Kidney (tissue), 14 donors: Measurements from ENCODE around the gene ARL15. TPM values are rescaled to one million over a fixed set of nuclear protein-coding genes. Genes with fewer than 3 reads are reported as not detected.
A peak's percentile ranks its signal among the peaks of the same experiment; 100 is the strongest.

Experiments used
- DNase-seq, 5 donors: peaks; one replicate each; pipeline ENCODE4 v3.0.0-alpha.2; 2013 to 2020
- FAIRE-seq: peaks from 2 replicates; lab custom pipeline; 2012; peaks lifted over from hg19 to GRCh38; lab: Jason Lieb, UNC
- H3K27ac ChIP-seq, 2 donors: one replicate each; pipeline ENCODE4 v1.7.0; 2013; ENCODE audit warnings: low read depth in 2 of 2, low read length in 2 of 2, inconsistent platforms in 1 of 2
- H3K27me3 ChIP-seq: one replicate; pipeline ENCODE4 v1.7.1; 2013; ENCODE audit warnings: low read length, inconsistent platforms; ENCODE audit not compliant: control insufficient read depth, insufficient read depth
- H3K36me3 ChIP-seq, 3 donors: one replicate each; pipeline versions ENCODE4 v1.7.0 to v1.7.1; 2013; ENCODE audit warnings: low read length in 3 of 3, control low read depth in 1 of 3, inconsistent platforms in 1 of 3; ENCODE audit not compliant: insufficient read depth in 3 of 3, control insufficient read depth in 2 of 3
- H3K4me1 ChIP-seq, 3 donors: one replicate each; pipeline versions ENCODE4 v1.7.0 to v1.7.1; 2013; ENCODE audit warnings: low read length in 3 of 3, inconsistent platforms in 1 of 3, low read depth in 1 of 3; ENCODE audit not compliant: control insufficient read depth in 2 of 3, insufficient read depth in 2 of 3
- H3K4me3 ChIP-seq, 3 donors: one replicate each; pipeline versions ENCODE4 v1.7.0 to v1.8.1; 2013; ENCODE audit warnings: low read length in 3 of 3, control low read depth in 1 of 3, inconsistent platforms in 1 of 3
- H3K9ac ChIP-seq, 3 donors: one replicate each; pipeline versions ENCODE4 v1.7.0 to v1.7.1; 2013; ENCODE audit warnings: low read length in 3 of 3, control low read depth in 1 of 3, inconsistent platforms in 1 of 3
- H3K9me3 ChIP-seq, 3 donors: one replicate each; pipeline versions ENCODE4 v1.7.0 to v1.7.1; 2013; ENCODE audit warnings: low read length in 3 of 3, control low read depth in 1 of 3, inconsistent platforms in 1 of 3; ENCODE audit not compliant: control insufficient read depth in 2 of 3, insufficient read depth in 1 of 3
- CTCF ChIP-seq: IDR thresholded peaks from 3 replicates; pipeline ENCODE4 v1.5.1; 2012; ENCODE audit warnings: mild to moderate bottlenecking, moderate library complexity, borderline replicate concordance; ENCODE audit not compliant: insufficient read depth; ENCODE audit errors: extremely low read depth
- intact Hi-C: fragments of 100-400 bp; cut with DNase I; formaldehyde crosslinking; loops from one replicate; pipeline ENCODE4 v1.11.1; 2022
- polyA plus RNA-seq: library from polyadenylated mRNA; stranded (reverse); fragments of 350-450 nt; fragmentation: Illumina TruSeq; extraction: RNeasy Lipid Tissue Mini Kit (QIAGEN cat#74804); gene quantifications from one replicate; pipeline ENCODE4 v1.2.3, GENCODE V29; 2014; ENCODE audit warnings: low read depth, low replicate concordance; ENCODE audit not compliant: insufficient read depth
- total RNA-seq: library from RNA; stranded (reverse); fragmentation: NEBNext Ultra II Directional; extraction: Animal tissue kit (Norgen Biotek cat#: 25700); gene quantifications from one replicate; pipeline ENCODE4 v1.2.1, GENCODE V29; 2021
- donor health status: control.
- donor health status: control.
- donor health status: control.
- donor health status: control.
- donor health status: control.
- donor health status: DM: yes; HTN: yes; CAD: no.
- donor health status: Normal renal cell carcinoma (clear cell type).

ARL15 gene
- total and polyA plus RNA-seq, 2 donors from 2014 or later, result 21.1 to 36.6 TPM

- Histone ChIP-seq H3K27ac (no peak overlapping the region), H3K36me3 (no peaks in the 10 kb centered on the region), H3K9ac (no peak overlapping the region), H3K4me3 (no peak overlapping the region), H3K4me1 (peaks cover 0 to 2% (median 0%) of the 10 kb centered on the region in 3 donors), H3K9me3 (no peaks in the 10 kb centered on the region), H3K27me3 (no peaks in the 10 kb centered on the region)
- TF ChIP-seq CTCF, result no peak
- FAIRE-seq (no peak), DNase-seq (no peak)
- intact Hi-C loops, result loop anchor here (10.0 kb wide), 2 partner anchors 53 to 163 kb away; no protein-coding TSS in a partner anchor
These were observed 58.4 kb downstream of the ARL15 start for GRCh38 chr5:54251981-54252380.

- Histone ChIP-seq H3K9ac (no peak overlapping the region), H3K36me3 (no peaks in the 10 kb centered on the region), H3K27ac (no peak overlapping the region), H3K4me3 (no peak overlapping the region), H3K27me3 (no peaks in the 10 kb centered on the region), H3K4me1 (no peaks in the 10 kb centered on the region), H3K9me3 (no peaks in the 10 kb centered on the region)
- FAIRE-seq (no peak), DNase-seq (peak in 4 of 5 donors; percentile 33 to 61 (median 56))
- TF ChIP-seq CTCF, result no peak
- intact Hi-C loops, result loop anchor here (10.0 kb wide), 2 partner anchors 55 to 165 kb away; no protein-coding TSS in a partner anchor
These were observed 61.0 kb downstream of the ARL15 start for GRCh38 chr5:54249210-54250028.

GRCh38 chr5:54247226-54247625 is 63.1 kb downstream of the ARL15 start:
- no peaks in the 10 kb centered on the region for H3K36me3 ChIP-seq
- intact Hi-C loops, result no loop called here
- DNase-seq (peak in 1 of 5 donors; percentile 26), FAIRE-seq (no peak)
- no peak overlapping the region for H3K4me3 ChIP-seq
- TF ChIP-seq CTCF, result no peak
- no peaks in the 10 kb centered on the region for H3K27me3 ChIP-seq
- no peak overlapping the region for H3K9ac ChIP-seq
- H3K9me3 ChIP-seq, result no peaks in the 10 kb centered on the region
- H3K4me1 ChIP-seq, result no peaks in the 10 kb centered on the region
- H3K27ac ChIP-seq, result no peak overlapping the region
